ENCODE results near the gene TERB2. TPM values are rescaled to one million over a fixed set of nuclear protein-coding genes. Genes with fewer than 3 reads are reported as not detected.
"Not testable (repeated sequence)": the region's sequence is repeated elsewhere in the genome, so short reads cannot be mapped to it uniquely, and the experiment has no call there.

TERB2 gene, protein sequence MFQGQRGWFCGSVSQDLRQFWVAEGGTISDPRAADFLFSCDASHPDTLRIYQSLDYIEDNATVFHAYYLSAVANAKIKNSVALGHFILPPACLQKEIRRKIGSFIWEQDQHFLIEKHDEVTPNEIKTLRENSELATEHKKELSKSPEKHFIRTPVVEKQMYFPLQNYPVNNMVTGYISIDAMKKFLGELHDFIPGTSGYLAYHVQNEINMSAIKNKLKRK
- not detected for total RNA-seq

DNA sequence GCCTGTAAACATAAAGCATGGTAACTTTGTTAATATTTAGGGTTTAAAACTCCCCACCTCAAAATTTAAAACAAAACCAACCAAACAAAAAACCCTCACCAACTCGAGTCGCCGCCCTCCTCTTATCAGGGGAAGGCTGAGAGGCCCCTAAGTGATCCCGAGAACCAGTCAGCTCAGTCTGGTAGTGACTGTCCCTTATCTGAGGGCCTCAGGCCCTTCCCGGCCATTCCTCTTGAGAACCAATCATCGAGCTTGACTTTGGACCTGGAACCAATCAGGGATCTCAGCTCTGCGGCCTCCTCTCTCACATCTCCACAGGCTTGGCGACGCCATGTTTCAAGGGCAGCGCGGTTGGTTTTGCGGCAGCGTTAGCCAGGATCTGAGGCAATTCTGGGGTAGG is at the start of gene TERB2:
Gene TERB2, plus strand, starts transcription at position 300 of the 400 bp plus-strand sequence. Its CDS starts 32 bp downstream, at position 332.
- TF ChIP-seq POLR2A (IDR thresholded peaks at IDR 0.05), result no peak
- H3K9me3 ChIP-seq, result no peaks in the 10 kb centered on the region
- no peaks in the 10 kb centered on the region for H3K36me3 ChIP-seq (replicated peaks in 1 of 2; ENCODE audit: insufficient read depth in 1 of 2, low read depth in 2 of 2)
- 87 to 91% methylated on average over 13 of the region's 13 CpGs for WGBS, 2 donors
- H3K4me3 ChIP-seq, result no peak within 1 kb of the TSS
- no peak within 1 kb of the TSS for H3K27ac ChIP-seq
- ATAC-seq (no peak), DNase-seq (no peak)
- intact Hi-C loops (cut with DNase I), result no loop called here
- H3K27me3 ChIP-seq, result no peaks in the 10 kb centered on the region
- no peaks in the 10 kb centered on the region for H3K4me1 ChIP-seq

DNA sequence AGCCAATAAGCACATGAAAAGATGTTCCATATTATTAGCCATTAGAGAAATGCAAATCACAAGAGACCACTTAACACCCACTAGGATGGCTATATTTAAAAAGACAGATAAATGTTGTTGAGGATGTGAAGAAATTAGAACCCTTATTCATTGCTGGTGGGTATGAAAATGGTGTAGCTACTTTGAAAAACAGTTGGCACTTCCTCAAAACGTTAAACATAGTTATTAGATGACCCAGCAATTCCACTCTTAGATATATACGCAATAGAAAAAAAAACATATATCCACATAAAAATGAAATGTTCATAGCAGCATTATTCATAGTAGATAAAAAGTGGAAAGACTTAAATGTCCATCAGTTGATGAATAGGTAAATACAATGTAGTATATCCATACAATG is 47.1 kb upstream of the TERB2 start:
- H3K4me1 ChIP-seq, result peaks cover 6% of the 10 kb centered on the region
- WGBS, 2 donors, result 54 to 61% methylated on average over 2 of the region's 2 CpGs
- no peaks in the 10 kb centered on the region for H3K27me3 ChIP-seq
- no peak overlapping the region for H3K4me3 ChIP-seq
- no peak for TF ChIP-seq POLR2A (IDR thresholded peaks at IDR 0.05)
- TF ChIP-seq, protein P1, sequence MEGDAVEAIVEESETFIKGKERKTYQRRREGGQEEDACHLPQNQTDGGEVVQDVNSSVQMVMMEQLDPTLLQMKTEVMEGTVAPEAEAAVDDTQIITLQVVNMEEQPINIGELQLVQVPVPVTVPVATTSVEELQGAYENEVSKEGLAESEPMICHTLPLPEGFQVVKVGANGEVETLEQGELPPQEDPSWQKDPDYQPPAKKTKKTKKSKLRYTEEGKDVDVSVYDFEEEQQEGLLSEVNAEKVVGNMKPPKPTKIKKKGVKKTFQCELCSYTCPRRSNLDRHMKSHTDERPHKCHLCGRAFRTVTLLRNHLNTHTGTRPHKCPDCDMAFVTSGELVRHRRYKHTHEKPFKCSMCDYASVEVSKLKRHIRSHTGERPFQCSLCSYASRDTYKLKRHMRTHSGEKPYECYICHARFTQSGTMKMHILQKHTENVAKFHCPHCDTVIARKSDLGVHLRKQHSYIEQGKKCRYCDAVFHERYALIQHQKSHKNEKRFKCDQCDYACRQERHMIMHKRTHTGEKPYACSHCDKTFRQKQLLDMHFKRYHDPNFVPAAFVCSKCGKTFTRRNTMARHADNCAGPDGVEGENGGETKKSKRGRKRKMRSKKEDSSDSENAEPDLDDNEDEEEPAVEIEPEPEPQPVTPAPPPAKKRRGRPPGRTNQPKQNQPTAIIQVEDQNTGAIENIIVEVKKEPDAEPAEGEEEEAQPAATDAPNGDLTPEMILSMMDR (IDR thresholded peaks at IDR 0.05), result no peak
- DNase-seq, result no peak
- peaks cover 0 to 8% (median 0%) of the 10 kb centered on the region in 3 donors for H3K9me3 ChIP-seq
- no peak overlapping the region for H3K27ac ChIP-seq
- intact Hi-C loops (cut with DNase I), result no loop called here
- H3K36me3 ChIP-seq (replicated peaks in 1 of 2; ENCODE audit: insufficient read depth in 1 of 2, low read depth in 2 of 2), result no peaks in the 10 kb centered on the region
- no peak for ATAC-seq

DNA sequence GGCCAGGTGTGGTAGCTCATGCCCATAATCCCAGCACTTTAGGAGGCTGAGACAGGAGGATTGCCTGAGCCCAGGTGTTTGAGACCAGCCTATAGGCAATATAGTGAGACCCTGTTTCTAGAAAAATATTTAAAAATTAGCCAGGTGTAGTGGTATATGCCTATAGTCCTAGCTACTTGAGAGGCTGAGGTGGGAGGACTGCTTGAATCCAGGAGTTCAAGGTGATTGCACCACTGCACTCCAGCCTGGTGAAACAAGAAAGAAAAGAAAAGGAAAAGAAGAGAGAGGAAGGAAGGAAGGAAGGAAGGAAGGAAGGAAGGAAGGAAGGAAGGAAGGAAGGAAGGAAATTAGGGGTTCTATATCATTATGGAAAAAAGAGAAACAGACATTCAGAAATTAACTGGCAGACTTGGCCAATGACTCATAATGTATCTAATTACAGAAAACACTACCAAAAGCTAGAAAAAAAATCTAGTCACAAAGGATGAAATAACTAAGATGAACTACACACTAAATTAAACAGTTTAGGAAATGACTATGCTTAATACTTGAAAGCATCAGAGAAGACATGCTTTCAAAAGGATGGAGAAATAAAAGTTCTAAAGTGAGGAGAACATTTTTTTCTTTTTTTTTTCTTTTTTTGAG is 45.4 kb upstream of the TERB2 start:
- H3K27ac ChIP-seq, result no peak overlapping the region
- H3K4me3 ChIP-seq, result no peak overlapping the region
- peaks cover 0 to 8% (median 0%) of the 10 kb centered on the region in 3 donors for H3K9me3 ChIP-seq
- H3K36me3 ChIP-seq (replicated peaks in 1 of 2; ENCODE audit: insufficient read depth in 1 of 2, low read depth in 2 of 2), result no peaks in the 10 kb centered on the region
- H3K27me3 ChIP-seq, result no peaks in the 10 kb centered on the region
- H3K4me1 ChIP-seq, result peaks cover 6% of the 10 kb centered on the region
- no peak for DNase-seq
- no peak for TF ChIP-seq POLR2A (IDR thresholded peaks at IDR 0.05)
- TF ChIP-seq, protein P1 (IDR thresholded peaks at IDR 0.05), result no peak
- no peak for ATAC-seq
- intact Hi-C loops (cut with DNase I), result no loop called here

DNA sequence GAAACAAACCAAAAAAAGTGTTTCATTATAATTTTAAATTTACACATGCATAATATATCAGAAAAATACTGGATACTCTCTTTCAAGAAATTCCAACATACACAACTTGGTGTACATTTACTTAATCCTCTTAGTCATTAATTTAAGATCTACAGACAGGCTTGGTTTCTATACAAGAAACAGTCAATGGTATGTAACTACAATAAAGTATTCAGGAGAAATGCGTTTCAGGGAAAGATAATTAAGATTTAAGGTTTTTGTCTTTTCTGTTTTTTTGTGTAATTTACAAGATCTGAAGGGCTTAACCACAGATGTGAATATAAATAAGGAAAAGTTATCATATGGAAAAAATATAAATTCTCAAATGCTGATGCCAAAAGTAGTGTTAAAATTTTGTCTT is 44.3 kb upstream of the TERB2 start:
- H3K9me3 ChIP-seq; H3K4me1 ChIP-seq; DNase-seq; H3K27me3 ChIP-seq; H3K4me3 ChIP-seq; H3K36me3 ChIP-seq (replicated peaks in 1 of 2; ENCODE audit: insufficient read depth in 1 of 2, low read depth in 2 of 2); intact Hi-C loops (cut with DNase I); ATAC-seq; H3K27ac ChIP-seq: not testable (repeated sequence)
- 72 to 89% methylated on average over 1 of the region's 1 CpG for WGBS, 2 donors

DNA sequence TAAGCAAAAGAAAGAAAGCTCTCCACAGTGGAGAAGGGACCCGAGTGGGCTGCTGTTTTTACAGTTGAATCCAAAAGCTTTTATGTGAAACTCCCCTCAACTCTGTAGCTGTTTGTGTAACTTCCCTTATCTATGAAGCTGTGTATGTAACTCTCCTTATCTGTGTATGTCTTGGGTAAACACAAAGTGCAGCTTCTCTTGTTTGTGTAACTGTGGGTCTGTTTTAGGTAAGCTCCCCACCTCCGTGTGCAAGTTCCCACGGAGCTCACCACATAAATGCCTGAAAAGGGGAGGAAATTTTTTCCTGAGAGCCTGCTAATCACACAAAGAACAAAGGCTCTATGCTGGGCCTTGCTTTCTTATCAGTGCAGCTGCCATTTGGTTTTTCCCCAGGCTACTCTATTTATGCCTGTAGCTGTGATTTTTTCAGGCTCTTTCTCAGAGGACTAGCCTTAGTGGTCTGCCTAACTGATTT is 43.5 kb upstream of the TERB2 start:
- 15 to 16% methylated on average over 3 of the region's 3 CpGs for WGBS, 2 donors
- H3K4me1 ChIP-seq; H3K27ac ChIP-seq; ATAC-seq; H3K9me3 ChIP-seq; H3K27me3 ChIP-seq; H3K4me3 ChIP-seq; intact Hi-C loops (cut with DNase I); H3K36me3 ChIP-seq (replicated peaks in 1 of 2; ENCODE audit: insufficient read depth in 1 of 2, low read depth in 2 of 2): not testable (repeated sequence)
- peak in 2 of 4 donors; percentile 6 to 20 for DNase-seq

DNA sequence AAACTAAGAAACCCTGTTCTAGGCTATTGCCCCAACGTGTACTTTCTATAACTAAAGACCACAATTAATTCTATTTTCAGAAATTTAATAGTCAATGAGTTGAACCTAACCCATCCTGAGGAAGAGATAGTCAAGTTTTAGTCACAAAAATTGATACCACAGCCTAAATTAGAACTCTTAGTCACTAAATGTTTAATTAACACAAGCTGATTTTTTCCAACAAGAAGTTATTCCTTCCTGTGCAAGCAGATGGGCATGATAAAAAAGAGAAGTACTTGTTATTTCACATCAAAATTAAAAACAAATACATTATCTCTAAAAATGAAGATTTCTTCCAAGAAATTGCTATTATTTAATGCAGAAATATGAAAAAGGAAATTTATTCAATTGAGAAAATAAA is 38.4 kb upstream of the TERB2 start:
- 60 to 70% methylated on average over 1 of the region's 1 CpG for WGBS, 2 donors
- H3K9me3 ChIP-seq, result peaks cover 0 to 1% (median 0%) of the 10 kb centered on the region in 3 donors
- no peak for DNase-seq

DNA sequence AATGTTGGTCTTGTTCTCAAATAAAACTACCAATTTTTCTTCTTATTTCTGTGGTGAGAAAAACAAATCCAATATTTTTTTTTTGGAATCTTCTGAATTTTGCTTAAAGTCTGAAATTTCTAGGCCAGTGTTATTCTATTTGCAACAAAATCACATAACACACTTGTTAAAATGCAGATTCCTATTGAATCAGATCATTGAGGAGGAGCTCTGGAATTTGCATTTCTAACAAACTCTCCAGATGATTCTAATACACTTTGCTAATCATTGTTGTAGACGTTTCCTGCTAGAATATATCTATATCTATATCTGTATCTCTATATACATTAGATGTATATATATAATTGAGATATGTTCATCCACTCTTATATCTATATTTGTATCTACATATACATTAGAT is 27.8 kb upstream of the TERB2 start:
- 27 to 44% methylated on average over 1 of the region's 1 CpG for WGBS, 2 donors
- H3K27me3 ChIP-seq; ATAC-seq; H3K27ac ChIP-seq; DNase-seq; intact Hi-C loops (cut with DNase I); H3K9me3 ChIP-seq; H3K4me3 ChIP-seq; H3K4me1 ChIP-seq; H3K36me3 ChIP-seq (replicated peaks in 1 of 2; ENCODE audit: insufficient read depth in 1 of 2, low read depth in 2 of 2): not testable (repeated sequence)

More for the DNA sequence above, 38.4 kb upstream of the TERB2 start:
- no peak for ATAC-seq
- no peak overlapping the region for H3K27ac ChIP-seq
- no peaks in the 10 kb centered on the region for H3K36me3 ChIP-seq (replicated peaks in 1 of 2; ENCODE audit: insufficient read depth in 1 of 2, low read depth in 2 of 2)
- H3K4me3 ChIP-seq, result no peak overlapping the region
- intact Hi-C loops (cut with DNase I), result no loop called here
- no peaks in the 10 kb centered on the region for H3K27me3 ChIP-seq
- H3K4me1 ChIP-seq, result peaks cover 4% of the 10 kb centered on the region
- TF ChIP-seq, protein P1 (IDR thresholded peaks at IDR 0.05), result no peak
- TF ChIP-seq POLR2A (IDR thresholded peaks at IDR 0.05), result no peak

DNA sequence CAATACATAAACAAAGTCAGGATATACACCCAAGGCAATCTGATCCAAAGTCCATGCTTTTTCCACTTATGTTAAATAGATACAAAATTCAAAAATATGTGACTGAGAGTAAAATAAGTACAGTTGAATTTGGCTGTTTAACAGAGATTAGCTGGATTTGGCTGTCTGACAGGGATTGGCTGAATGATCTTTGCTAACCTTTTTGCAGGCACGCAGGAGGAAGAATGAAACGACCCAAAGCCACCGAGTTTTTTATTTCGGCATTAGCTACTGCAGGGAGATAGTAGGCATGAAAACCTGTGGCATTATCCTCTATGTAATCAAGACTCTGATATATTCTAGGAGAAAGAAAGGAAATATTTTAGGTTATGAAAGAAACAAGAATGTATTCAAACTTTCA is 26.2 kb upstream of the TERB2 start:
- H3K27me3 ChIP-seq; H3K27ac ChIP-seq; intact Hi-C loops (cut with DNase I); H3K4me1 ChIP-seq; DNase-seq; H3K4me3 ChIP-seq; ATAC-seq; H3K36me3 ChIP-seq (replicated peaks in 1 of 2; ENCODE audit: insufficient read depth in 1 of 2, low read depth in 2 of 2); H3K9me3 ChIP-seq: not testable (repeated sequence)
- WGBS, 2 donors, result 36 to 44% methylated on average over 4 of the region's 4 CpGs

DNA sequence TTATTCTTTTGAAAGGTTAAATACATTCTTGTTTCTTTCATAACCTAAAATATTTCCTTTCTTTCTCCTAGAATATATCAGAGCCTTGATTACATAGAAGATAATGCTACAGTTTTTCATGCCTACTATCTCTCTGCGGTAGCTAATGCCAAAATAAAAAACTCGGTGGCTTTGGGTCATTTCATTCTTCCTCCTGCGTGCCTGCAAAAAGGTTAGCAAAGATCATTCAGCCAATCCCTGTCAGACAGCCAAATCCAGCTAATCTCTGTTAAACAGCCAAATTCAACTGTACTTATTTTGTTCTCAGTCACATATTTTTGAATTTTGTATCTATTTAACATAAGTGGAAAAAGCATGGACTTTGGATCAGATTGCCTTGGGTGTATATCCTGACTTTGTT is 1.8 kb downstream of the TERB2 start:
- intact Hi-C loops (cut with DNase I); H3K27ac ChIP-seq; H3K9me3 ChIP-seq; H3K36me3 ChIP-seq (replicated peaks in 1 of 2; ENCODE audit: insufficient read depth in 1 of 2, low read depth in 2 of 2); ATAC-seq; H3K4me1 ChIP-seq; H3K27me3 ChIP-seq; H3K4me3 ChIP-seq; DNase-seq: not testable (repeated sequence)
- WGBS, 2 donors, result 9 to 12% methylated on average over 3 of the region's 3 CpGs
